HG03442 (cell line): ENCODE measurements around the gene ATG9A.

Experiments used
- ATAC-seq: cut with Tn5 transposase; IDR thresholded peaks from one replicate; pipeline ENCODE4 v1.9.1; 2021; ENCODE audit warnings: mild to moderate bottlenecking, moderate library complexity; ENCODE audit not compliant: unreplicated experiment

The ATG9A gene

GRCh38 chr2:219178377-219179175 lies 50.9 kb downstream of the ATG9A start:
- ATAC-seq = peak; percentile 18

- ATAC-seq = peak; percentile 34
Measured at GRCh38 chr2:219177552-219178376, 51.7 kb downstream of the ATG9A start, which contains the start of gene RETREG2. Gene RETREG2 (plus strand): TSS chr2:219178275. CDS start chr2:219178353, 78 bp downstream.

DNA sequence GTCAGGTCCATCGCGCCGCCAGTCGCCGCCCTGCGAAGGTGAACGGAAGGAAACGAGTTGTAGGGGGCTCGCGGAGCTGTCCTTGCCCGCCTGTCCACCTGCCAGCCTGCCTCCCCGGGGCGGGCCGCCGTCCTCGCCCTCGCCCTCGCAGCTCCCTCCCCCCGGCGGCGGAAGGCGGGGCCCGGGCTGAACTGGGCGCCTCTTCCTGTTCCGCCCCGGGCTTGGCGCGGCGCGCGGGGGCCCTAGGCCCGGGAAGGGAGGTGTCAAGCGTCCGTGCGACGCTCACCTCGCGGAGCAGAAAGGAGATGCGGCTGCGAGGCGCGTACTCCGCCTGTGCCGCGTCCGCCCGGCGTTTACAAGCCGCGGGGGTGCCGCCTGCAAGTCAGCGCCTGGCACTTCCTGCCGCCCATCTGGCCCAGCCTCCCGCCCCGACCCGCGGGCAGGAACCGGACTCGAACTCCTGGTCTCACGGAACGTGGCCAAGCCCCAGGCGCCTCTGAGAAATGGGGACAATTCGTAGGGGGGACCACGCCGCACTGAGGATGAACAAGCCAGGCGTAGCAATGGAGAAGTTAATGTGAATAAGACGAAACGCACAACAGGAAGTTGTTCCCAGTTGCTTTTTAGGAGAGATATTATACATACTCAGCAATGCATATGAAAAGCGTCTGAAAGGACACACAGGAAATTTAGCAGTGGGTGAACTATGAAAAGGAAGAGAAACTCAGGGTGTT lies 52.5 kb downstream of the ATG9A start, which contains the start of gene CNPPD1:
Gene CNPPD1, minus strand, starts transcription at position 108 of the 734 bp plus-strand sequence. Its CDS starts 97 bp downstream, at position 11.
- peak; percentile 61 for ATAC-seq

DNA sequence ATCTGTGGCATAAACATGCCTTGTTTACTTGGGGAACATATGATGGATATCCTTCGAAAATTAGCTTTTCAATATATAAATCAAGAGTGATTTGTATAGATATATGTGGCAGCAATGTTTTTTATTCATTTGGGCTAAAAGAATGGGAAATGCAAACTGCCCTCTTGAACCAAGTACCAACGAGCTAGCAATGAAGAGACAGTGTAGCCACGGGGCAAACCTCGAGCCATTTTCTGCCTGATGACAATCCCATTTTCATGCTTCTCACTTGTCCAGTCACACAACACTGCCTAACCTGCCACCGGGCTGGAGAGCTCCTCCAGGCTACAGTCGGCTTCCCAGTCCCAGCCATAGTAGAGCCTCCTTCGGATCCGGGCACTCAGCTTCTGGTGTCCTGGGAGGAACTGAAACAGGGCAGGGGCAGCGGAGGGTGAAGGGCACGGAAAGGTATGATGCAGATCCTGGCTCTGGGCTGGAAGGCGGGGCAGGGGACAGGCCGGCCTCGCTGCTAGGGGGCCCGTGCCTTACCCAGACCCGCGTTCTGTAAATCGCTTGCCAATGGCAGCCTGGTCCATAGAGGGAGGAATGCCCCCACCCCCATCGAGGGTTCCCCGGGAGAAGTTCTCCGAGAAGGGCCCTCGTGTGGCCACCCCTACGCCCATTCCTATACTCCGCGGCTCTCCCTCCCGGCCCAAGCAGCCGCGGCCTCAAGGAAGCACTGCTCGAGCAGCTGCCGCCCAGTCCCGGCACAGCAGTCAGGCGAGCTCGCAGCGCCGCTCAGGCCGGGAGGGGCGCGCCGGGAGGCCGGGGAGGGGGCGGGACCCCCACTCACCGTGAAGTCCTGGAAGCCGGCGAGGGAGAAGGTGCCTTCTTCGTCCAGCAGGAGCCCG lies 53.3 kb downstream of the ATG9A start:
- peak; percentile 31 for ATAC-seq

GRCh38 chr2:219175486-219175885 lies 54.0 kb downstream of the ATG9A start:
- no peak for ATAC-seq

DNA sequence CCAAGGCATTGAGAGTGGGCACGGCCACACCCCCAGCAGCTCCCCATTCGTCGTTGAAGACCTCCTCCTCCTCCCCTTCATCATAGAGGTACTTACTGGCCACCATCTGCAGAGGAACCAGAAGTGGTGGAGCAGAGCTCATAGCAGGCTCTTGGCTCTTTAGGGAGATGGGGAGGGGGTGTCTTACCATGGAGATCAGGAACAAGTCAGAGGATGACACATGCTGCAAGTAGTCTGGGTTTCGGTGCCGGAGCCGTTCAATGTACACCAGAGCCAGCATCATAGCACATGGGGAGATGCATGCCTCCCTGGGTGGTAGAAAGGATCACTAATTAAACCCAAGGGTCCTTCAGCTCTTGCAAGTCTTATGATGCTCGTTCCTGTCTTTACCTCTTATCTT lies 54.6 kb downstream of the ATG9A start:
- no peak for ATAC-seq

DNA sequence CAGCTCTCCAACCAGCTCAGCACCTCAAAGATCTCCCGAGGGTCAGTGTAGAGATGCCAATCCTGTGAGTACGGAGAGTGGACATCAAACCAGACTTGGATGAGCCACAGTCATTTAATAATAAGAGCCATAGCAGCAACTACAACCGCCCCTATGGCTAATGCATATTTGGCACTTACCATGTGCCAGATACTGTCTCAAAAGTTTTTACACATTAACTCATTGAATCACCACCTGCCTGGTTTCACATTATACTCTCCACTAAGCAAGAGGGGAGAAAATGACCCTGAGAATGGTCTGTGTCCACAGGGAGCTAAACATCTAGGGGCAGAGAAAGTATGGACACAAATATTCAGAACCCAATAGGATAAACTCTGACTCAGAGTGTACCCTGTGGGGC lies 55.3 kb downstream of the ATG9A start:
- ATAC-seq = no peak

GRCh38 chr2:219173176-219173575 lies 56.3 kb downstream of the ATG9A start:
- ATAC-seq = no peak

DNA sequence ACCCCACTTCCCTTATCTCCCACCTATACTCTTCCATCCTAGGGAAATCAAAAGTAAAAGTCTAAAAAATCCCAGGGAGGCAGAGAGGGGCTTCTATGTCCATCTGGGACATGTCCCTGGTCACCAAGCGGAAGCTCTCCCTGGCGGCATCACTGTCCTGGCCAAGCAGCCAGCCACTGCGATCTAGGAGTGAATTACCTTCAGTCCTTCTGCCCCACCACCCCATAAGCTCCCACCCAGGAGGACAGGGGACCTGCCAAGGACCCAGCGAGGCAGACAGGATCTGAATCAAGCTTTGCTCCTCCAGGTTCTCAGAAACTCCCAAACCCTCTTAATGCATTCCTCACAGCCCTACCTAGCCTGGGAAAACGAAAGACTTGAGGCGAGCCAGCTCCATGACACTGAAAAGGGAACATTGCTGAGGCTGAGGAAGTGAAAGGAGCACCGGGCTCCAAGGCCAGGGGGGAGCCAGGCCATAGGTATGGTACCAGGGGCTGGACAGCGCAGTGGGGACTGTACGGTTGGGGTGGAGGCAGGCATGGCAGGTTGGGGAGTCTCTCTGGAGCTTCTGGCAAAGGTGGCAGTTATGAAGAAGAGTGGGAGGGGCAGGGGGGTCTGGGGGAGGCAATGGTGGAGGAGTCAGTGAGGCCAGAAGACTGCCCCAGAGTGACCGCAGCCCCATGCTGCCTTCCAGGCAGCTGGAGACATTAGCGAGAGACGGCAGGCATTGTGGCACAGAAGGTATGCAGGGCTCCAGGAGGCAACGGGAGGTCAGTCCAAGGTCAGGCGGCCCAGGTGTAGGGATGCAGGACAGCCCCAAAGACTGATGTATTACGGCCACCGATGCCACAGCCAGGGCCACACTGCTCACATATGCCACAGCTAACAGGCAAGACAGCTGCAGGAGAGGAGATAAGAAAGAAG lies 56.9 kb downstream of the ATG9A start:
- ATAC-seq = no peak

GRCh38 chr2:219171231-219171651 lies 58.2 kb downstream of the ATG9A start:
- no peak for ATAC-seq

GRCh38 chr2:219169930-219170654 lies 59.3 kb downstream of the ATG9A start, which contains the start of gene SLC23A3:
Gene SLC23A3 (minus strand): TSS chr2:219170029. CDS start chr2:219169984, 45 bp downstream.
- no peak for ATAC-seq
